SK-N-SH (cell line): ENCODE measurements around the gene AGBL1. TPM values are rescaled to one million over a fixed set of nuclear protein-coding genes. Genes with fewer than 3 reads are reported as not detected.
A peak's percentile ranks its signal among the peaks of the same experiment; 100 is the strongest.

Source experiments
- CTCF ChIA-PET: fragments of 300-600, 350-600 bp; formaldehyde crosslinking; extraction: SDS; loops from one replicate; lab custom pipeline; 2021; lab: Yijun Ruan, JAX
- POLR2A ChIA-PET: fragments of 350-600 bp; sonication (Branson Sonifier 250); formaldehyde crosslinking; extraction: SDS; loops from one replicate; lab custom pipeline; 2020; ENCODE audit warnings: antibody characterized with exemption, inconsistent platforms; lab: Yijun Ruan, JAX
- DNase-seq: peaks from one replicate; pipeline ENCODE4 v3.0.0; 2012
- H2AFZ ChIP-seq: fragments of 200-600 bp; sonication (generic); 2 replicates; pipeline ENCODE4 v1.8.1; 2016; ENCODE audit warnings: antibody characterized with exemption, mild to moderate bottlenecking, low read depth
- H3F3A ChIP-seq: fragments of 200-600 bp; sonication (generic); replicated peaks from 2 replicates; pipeline ENCODE3; 2016; ENCODE audit warnings: antibody characterized with exemption, mild to moderate bottlenecking; ENCODE audit not compliant: insufficient read depth
- H3K27ac ChIP-seq, 2 experiments: fragments of 200-500 bp in 1 of 2; fragments of 200-600 bp in 1 of 2; sonication (Bioruptor generic) in 1 of 2; sonication (generic), shearing (Covaris generic) in 1 of 2; 2 replicates each; pipeline versions ENCODE4 v1.5.1 to v1.6.1; 2014 to 2016; ENCODE audit warnings: low read depth in 2 of 2, inconsistent platforms in 1 of 2, low read length in 1 of 2, mild to moderate bottlenecking in 1 of 2, mixed read lengths in 1 of 2
- H3K27me3 ChIP-seq: fragments of 200-600 bp; sonication (generic), shearing (Covaris generic); 2 replicates; pipeline ENCODE4 v1.6.1; 2016; ENCODE audit warnings: mixed run types; ENCODE audit not compliant: insufficient read depth
- H3K36me3 ChIP-seq, 2 experiments: fragments of 200-500 bp in 1 of 2; fragments of 200-600 bp in 1 of 2; sonication (Bioruptor generic) in 1 of 2; sonication (generic) in 1 of 2; replicated peaks in 1 of 2; 2 replicates each; pipeline versions ENCODE3 to v1.5.1; 2014 to 2016; ENCODE audit warnings: low read length in 1 of 2, mild to moderate bottlenecking in 1 of 2; ENCODE audit not compliant: insufficient read depth in 2 of 2, control insufficient read depth in 1 of 2
- H3K4me1 ChIP-seq, 2 experiments: fragments of 200-500 bp in 1 of 2; fragments of 200-600 bp in 1 of 2; sonication (Bioruptor generic) in 1 of 2; sonication (generic), shearing (Covaris generic) in 1 of 2; 2 replicates each; pipeline versions ENCODE4 v1.5.1 to v1.6.1; 2014 to 2016; ENCODE audit warnings: low read depth in 1 of 2, low read length in 1 of 2, mixed run types in 1 of 2; ENCODE audit not compliant: insufficient read depth in 2 of 2, control insufficient read depth in 1 of 2
- H3K4me2 ChIP-seq: fragments of 200-600 bp; sonication (generic), shearing (Covaris generic); 2 replicates; pipeline ENCODE4 v1.6.1; 2017; ENCODE audit warnings: mixed run types
- H3K4me3 ChIP-seq, 2 experiments: fragments of 200-500 bp in 1 of 2; fragments of 200-600 bp in 1 of 2; sonication (Bioruptor generic) in 1 of 2; sonication (generic), shearing (Covaris generic) in 1 of 2; 2 replicates each; pipeline versions ENCODE4 v1.5.1 to v1.8.1; 2014 to 2016; ENCODE audit warnings: low read depth in 2 of 2, inconsistent platforms in 1 of 2, low read length in 1 of 2, mild to moderate bottlenecking in 1 of 2, mixed read lengths in 1 of 2, moderate library complexity in 1 of 2
- H3K79me2 ChIP-seq: fragments of 200-600 bp; sonication (generic); 2 replicates; pipeline ENCODE4 v1.8.1; 2017; ENCODE audit warnings: mild to moderate bottlenecking; ENCODE audit not compliant: insufficient read depth
- H3K9ac ChIP-seq: fragments of 200-600 bp; sonication (generic); 2 replicates; pipeline ENCODE4 v1.6.1; 2017; ENCODE audit warnings: mixed run types
- H3K9me2 ChIP-seq: fragments of 200-600 bp; sonication (generic); 2 replicates; pipeline ENCODE4 v1.6.1; 2017; ENCODE audit warnings: mixed run types
- H3K9me3 ChIP-seq: fragments of 200-600 bp; sonication (generic); 2 replicates; pipeline ENCODE4 v1.6.1; 2017; ENCODE audit warnings: mixed run types, mild to moderate bottlenecking, moderate library complexity
- H4K20me1 ChIP-seq: fragments of 200-600 bp; sonication (generic); 2 replicates; pipeline ENCODE4 v1.6.1; 2017; ENCODE audit warnings: mild to moderate bottlenecking, mixed run types; ENCODE audit not compliant: insufficient read depth
- CHD2 ChIP-seq: fragments of 150-350 bp; IDR thresholded peaks from 2 replicates; pipeline ENCODE4 v1.6.1; 2018; ENCODE audit warnings: low read length; ENCODE audit not compliant: partially characterized antibody
- CTCF ChIP-seq: fragments of 200-600 bp; sonication (generic); IDR thresholded peaks from 2 replicates; pipeline ENCODE4 v1.6.1; 2017; ENCODE audit warnings: antibody characterized with exemption, mild to moderate bottlenecking, moderate library complexity
- EZH2phosphoT487 ChIP-seq: fragments of 200-600 bp; sonication (generic); IDR thresholded peaks from 2 replicates; pipeline ENCODE4 v1.6.1; 2017; ENCODE audit warnings: low read depth, mixed run types, mild to moderate bottlenecking, antibody characterized with exemption, moderate library complexity, borderline replicate concordance
- FOSL2 ChIP-seq: IDR thresholded peaks from 2 replicates; pipeline ENCODE4 v1.4.0; 2012; ENCODE audit warnings: low read depth, mild to moderate bottlenecking, moderate library complexity, borderline replicate concordance
- FOXJ3 ChIP-seq: sonication (generic); formaldehyde crosslinking; IDR thresholded peaks from 2 replicates; pipeline ENCODE4 v1.5.1; 2020; ENCODE audit warnings: mild to moderate bottlenecking, missing genetic modification reagents
- FOXM1 ChIP-seq: IDR thresholded peaks from 2 replicates; pipeline ENCODE4 v1.4.0; 2012; ENCODE audit warnings: low read depth, mild to moderate bottlenecking
- MAX ChIP-seq: IDR thresholded peaks from 2 replicates; pipeline ENCODE4 v1.4.0; 2012; ENCODE audit warnings: low read depth
- MEF2A ChIP-seq: IDR thresholded peaks from 2 replicates; pipeline ENCODE4 v1.4.0; 2012; ENCODE audit warnings: low read depth, borderline replicate concordance
- MXI1 ChIP-seq: IDR thresholded peaks from 2 replicates; pipeline ENCODE4 v1.6.1; 2012; ENCODE audit warnings: mild to moderate bottlenecking, low read depth, low read length, improper control_type of control experiment
- NFIC ChIP-seq: IDR thresholded peaks from 2 replicates; pipeline ENCODE4 v1.4.0; 2012; ENCODE audit warnings: borderline replicate concordance
- PBX3 ChIP-seq: IDR thresholded peaks from 2 replicates; pipeline ENCODE4; 2012
- POLR2AphosphoS5 ChIP-seq: IDR thresholded peaks from 2 replicates; pipeline ENCODE4 v1.6.1; 2012; ENCODE audit warnings: low read depth, low read length
- RFX5 ChIP-seq: IDR thresholded peaks from 2 replicates; pipeline ENCODE4 v1.6.1; 2012; ENCODE audit warnings: mild to moderate bottlenecking, improper control_type of control experiment, low read length
- TCF12 ChIP-seq: IDR thresholded peaks from 2 replicates; pipeline ENCODE4 v1.4.0; 2012
- TEAD4 ChIP-seq: IDR thresholded peaks from 2 replicates; pipeline ENCODE4 v1.4.0; 2012; ENCODE audit warnings: mild to moderate bottlenecking, borderline replicate concordance; ENCODE audit not compliant: insufficient read depth
- USF1 ChIP-seq: IDR thresholded peaks from 2 replicates; pipeline ENCODE4 v1.4.0; 2012; ENCODE audit warnings: low read depth, borderline replicate concordance
- polyA plus RNA-seq, 3 experiments: library from polyadenylated mRNA; depleted of rRNA; stranded (reverse); fragments of >200 nt; gene quantifications; 2 replicates each; pipeline ENCODE4 v1.2.3, GENCODE V29; 2012

AGBL1 gene
- polyA plus RNA-seq, 1 of the 3 experiments (the other 2 are of a cell fraction): not detected

- TF ChIP-seq PBX3 (peak; percentile 99), MXI1 (no peak), TEAD4 (peak; percentile 95), POLR2AphosphoS5 (peak; percentile 89), CTCF (no peak)
Measured at GRCh38 chr15:86165265-86166211, 85.9 kb downstream of the AGBL1 start (continued).

- POLR2A ChIA-PET: no interaction called here
- no peak for DNase-seq
- H3K27ac ChIP-seq: no peak overlapping the region
- H3K27me3 ChIP-seq: no peaks in the 10 kb centered on the region
- H3K9ac ChIP-seq: no peak overlapping the region
- H3F3A ChIP-seq: peaks cover 33% of the 10 kb centered on the region
- no peaks in the 10 kb centered on the region for H3K79me2 ChIP-seq
- H3K9me2 ChIP-seq: no peaks in the 10 kb centered on the region
- H3K36me3 ChIP-seq: no peaks in the 10 kb centered on the region
- H3K4me1 ChIP-seq: peaks cover 7 to 27% of the 10 kb centered on the region in 2 experiments
- no peaks in the 10 kb centered on the region for H4K20me1 ChIP-seq
- H2AFZ ChIP-seq: no peak overlapping the region
- no peaks in the 10 kb centered on the region for H3K9me3 ChIP-seq
- H3K4me3 ChIP-seq: no peak overlapping the region
- TF ChIP-seq FOXM1 (no peak), NFIC (no peak), RFX5 (no peak), TCF12 (no peak), FOSL2 (no peak), FOXJ3 (CRISPR knock-in tag) (no peak), USF1 (no peak), EZH2phosphoT487 (no peak), MAX (no peak), MXI1 (no peak), PBX3 (no peak), MEF2A (no peak), CHD2 (no peak)
- H3K4me2 ChIP-seq: no peak overlapping the region
- CTCF ChIA-PET: no interaction called here
Measured at GRCh38 chr15:86167841-86168240, 88.2 kb downstream of the AGBL1 start.
